ENCODE results near the gene B4GALNT4. TPM values are rescaled to one million over a fixed set of nuclear protein-coding genes. Genes with fewer than 3 reads are reported as not detected.
"Not testable (repeated sequence)": the region's sequence is repeated elsewhere in the genome, so short reads cannot be mapped to it uniquely, and the experiment has no call there.

Gene B4GALNT4
- total RNA-seq, 6 experiments from 2014 or later = 6.4 to 12.1 (median 8.4) TPM

DNA sequence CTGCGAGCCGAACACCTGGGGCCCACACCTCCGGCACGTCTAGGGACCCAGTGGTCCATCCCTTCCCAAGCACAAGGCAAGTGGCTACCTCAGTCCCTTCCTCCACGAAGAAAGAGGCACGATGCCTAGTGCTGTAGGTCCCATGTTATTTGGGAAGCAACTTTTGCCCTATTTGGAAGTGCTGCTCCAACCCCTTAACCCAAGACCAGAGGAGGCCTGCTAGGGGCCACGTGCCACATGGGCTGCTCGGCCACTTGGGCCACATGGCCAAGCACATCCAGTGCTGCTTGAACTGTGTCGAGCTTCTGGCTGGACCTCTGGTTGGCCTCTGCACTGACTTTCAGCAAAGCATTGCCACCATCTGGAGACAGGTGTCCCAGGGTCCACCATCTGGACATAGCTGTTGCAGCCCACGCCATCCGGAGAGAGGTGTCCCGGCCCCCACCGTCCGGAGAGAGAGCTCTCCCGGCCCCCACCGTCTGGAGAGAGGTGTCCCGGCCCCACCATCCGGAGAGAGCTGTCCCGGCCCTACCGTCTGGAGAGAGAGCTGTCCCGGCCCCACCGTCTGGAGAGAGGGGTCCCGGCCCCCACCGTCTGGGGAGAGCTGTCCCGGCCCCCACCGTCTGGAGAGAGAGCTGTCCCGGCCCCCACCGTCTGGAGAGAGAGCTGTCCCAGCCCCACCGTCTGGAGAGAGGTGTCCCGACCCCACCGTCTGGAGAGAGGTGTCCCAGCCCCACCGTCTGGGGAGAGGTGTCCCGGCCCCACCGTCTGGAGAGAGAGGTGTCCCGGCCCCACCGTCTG, 6.5 kb upstream of the B4GALNT4 start:
- Mint-ChIP-seq H3K36me3 (ENCODE audit: low read depth) (no peaks in the 10 kb centered on the region), H3K27ac (no peak overlapping the region), H3K4me1 (ENCODE audit: low read depth) (no peaks in the 10 kb centered on the region), H3K4me3 (no peak overlapping the region), H3K9me3 (peaks cover 7% of the 10 kb centered on the region; the same call in 1 of the 2 replicates), H3K27me3 (ENCODE audit: insufficient read depth) (peaks cover 17% of the 10 kb centered on the region)
- no peak for DNase-seq
- TF ChIP-seq, protein P1, sequence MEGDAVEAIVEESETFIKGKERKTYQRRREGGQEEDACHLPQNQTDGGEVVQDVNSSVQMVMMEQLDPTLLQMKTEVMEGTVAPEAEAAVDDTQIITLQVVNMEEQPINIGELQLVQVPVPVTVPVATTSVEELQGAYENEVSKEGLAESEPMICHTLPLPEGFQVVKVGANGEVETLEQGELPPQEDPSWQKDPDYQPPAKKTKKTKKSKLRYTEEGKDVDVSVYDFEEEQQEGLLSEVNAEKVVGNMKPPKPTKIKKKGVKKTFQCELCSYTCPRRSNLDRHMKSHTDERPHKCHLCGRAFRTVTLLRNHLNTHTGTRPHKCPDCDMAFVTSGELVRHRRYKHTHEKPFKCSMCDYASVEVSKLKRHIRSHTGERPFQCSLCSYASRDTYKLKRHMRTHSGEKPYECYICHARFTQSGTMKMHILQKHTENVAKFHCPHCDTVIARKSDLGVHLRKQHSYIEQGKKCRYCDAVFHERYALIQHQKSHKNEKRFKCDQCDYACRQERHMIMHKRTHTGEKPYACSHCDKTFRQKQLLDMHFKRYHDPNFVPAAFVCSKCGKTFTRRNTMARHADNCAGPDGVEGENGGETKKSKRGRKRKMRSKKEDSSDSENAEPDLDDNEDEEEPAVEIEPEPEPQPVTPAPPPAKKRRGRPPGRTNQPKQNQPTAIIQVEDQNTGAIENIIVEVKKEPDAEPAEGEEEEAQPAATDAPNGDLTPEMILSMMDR (IDR thresholded peaks at IDR 0.05) = no peak

DNA sequence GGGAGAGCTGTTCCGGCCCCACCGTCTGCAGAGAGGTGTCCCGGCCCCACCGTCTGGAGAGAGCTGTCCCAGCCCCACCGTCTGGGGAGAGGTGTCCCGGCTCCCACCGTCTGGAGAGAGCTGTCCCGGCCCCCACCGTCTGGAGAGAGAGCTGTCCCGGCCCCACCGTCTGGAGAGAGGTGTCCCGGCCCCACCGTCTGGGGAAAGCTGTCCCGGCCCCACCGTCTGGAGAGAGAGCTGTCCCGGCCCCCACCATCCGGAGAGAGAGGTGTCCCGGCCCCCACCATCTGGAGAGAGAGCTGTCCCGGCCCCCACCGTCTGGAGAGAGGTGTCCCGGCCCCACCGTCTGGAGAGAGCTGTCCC, 5.9 kb upstream of the B4GALNT4 start:
- H3K4me1 Mint-ChIP-seq (ENCODE audit: low read depth); H3K36me3 Mint-ChIP-seq (ENCODE audit: low read depth); H3K9me3 Mint-ChIP-seq; DNase-seq; H3K4me3 Mint-ChIP-seq; H3K27ac Mint-ChIP-seq: not testable (repeated sequence)
- peaks cover 22% of the 10 kb centered on the region for H3K27me3 Mint-ChIP-seq (ENCODE audit: insufficient read depth)

DNA sequence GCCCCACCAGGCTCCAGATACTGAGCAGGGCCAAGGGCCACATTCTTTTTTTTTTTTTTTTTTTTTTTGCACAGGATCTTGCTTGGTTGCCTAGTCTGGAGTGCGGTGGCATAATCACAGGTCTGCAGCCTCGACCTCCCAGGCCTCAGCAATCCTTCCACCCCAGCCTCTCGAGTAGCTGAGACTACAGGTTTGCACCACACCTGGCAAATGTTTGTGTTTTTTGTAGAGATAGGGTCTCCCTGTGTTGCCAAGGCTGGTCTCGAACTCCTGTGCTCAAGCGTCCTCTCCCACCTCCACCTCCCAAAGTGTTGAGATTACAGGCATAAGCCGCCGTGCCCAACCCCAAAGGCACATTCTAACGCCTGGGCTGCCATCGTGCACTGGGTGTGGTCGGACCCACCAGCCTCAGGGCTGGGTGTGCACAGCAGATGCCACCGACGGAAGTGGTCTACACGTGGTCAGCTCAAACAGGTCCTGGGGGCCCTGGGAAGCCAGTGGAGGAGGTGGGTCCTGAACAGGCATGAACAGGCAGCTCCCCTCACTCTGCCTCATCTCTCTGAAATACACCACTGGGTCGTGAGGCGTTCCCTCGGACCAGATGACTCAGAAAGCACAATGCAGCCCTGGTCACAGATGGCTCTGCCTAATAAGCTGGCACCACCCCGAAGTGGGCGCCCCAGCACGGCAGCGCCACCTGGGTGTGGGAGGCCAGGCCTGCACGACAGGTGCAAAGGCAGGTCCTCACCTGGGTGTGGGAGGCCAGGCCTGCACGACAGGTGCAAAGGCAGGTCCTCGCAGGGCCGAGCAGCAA, 5.1 kb upstream of the B4GALNT4 start:
- DNase-seq = peak; percentile 24
- no peak overlapping the region for H3K4me3 Mint-ChIP-seq
- peaks cover 24% of the 10 kb centered on the region for H3K27me3 Mint-ChIP-seq (ENCODE audit: insufficient read depth)
- H3K27ac Mint-ChIP-seq = no peak overlapping the region
- TF ChIP-seq, protein P1 (IDR thresholded peaks at IDR 0.05) = peak; percentile 63
- peaks cover 5% of the 10 kb centered on the region; the same call in 1 of the 2 replicates for H3K4me1 Mint-ChIP-seq (ENCODE audit: low read depth)
- no peaks in the 10 kb centered on the region for H3K36me3 Mint-ChIP-seq (ENCODE audit: low read depth)
- H3K9me3 Mint-ChIP-seq = peaks cover 7% of the 10 kb centered on the region; the same call in 1 of the 2 replicates

- peaks cover 7% of the 10 kb centered on the region; the same call in 1 of the 2 replicates for H3K9me3 Mint-ChIP-seq
- peaks cover 5% of the 10 kb centered on the region; the same call in 1 of the 2 replicates for H3K4me1 Mint-ChIP-seq (ENCODE audit: low read depth)
- H3K27ac Mint-ChIP-seq = no peak overlapping the region
- TF ChIP-seq, protein P1 (IDR thresholded peaks at IDR 0.05) = no peak
- H3K4me3 Mint-ChIP-seq = no peak overlapping the region
- no peaks in the 10 kb centered on the region for H3K36me3 Mint-ChIP-seq (ENCODE audit: low read depth)
- no peak for DNase-seq
- peaks cover 22% of the 10 kb centered on the region for H3K27me3 Mint-ChIP-seq (ENCODE audit: insufficient read depth)
Observed at GRCh38 chr11:364991-365725, 4.1 kb upstream of the B4GALNT4 start.

GRCh38 chr11:365831-366230, 3.5 kb upstream of the B4GALNT4 start:
- Mint-ChIP-seq H3K27ac (no peak overlapping the region), H3K4me3 (no peak overlapping the region), H3K9me3 (peaks cover 7% of the 10 kb centered on the region; the same call in 1 of the 2 replicates), H3K36me3 (ENCODE audit: low read depth) (no peaks in the 10 kb centered on the region), H3K27me3 (ENCODE audit: insufficient read depth) (peaks cover 24% of the 10 kb centered on the region), H3K4me1 (ENCODE audit: low read depth) (peaks cover 5% of the 10 kb centered on the region; the same call in 1 of the 2 replicates)
- TF ChIP-seq, protein P1 (IDR thresholded peaks at IDR 0.05) = no peak
- DNase-seq = no peak

All from HFFc6 (cell line).